ENCODE results near the gene KHDC4.
"Not testable (repeated sequence)": the region's sequence is repeated elsewhere in the genome, so short reads cannot be mapped to it uniquely, and the experiment has no call there.

Gene KHDC4

GRCh38 chr1:155941845-155942531 is 7.8 kb upstream of the KHDC4 start:
- Mint-ChIP-seq H3K27ac (peak overlapping the region; percentile 81), H3K9me3 (no peaks in the 10 kb centered on the region), H3K27me3 (no peaks in the 10 kb centered on the region), H3K4me1 (ENCODE audit: low read depth) (peaks cover 74% of the 10 kb centered on the region), H3K36me3 (ENCODE audit: low read depth) (peaks cover 32% of the 10 kb centered on the region), H3K4me3 (no peak overlapping the region)
- intact Hi-C loops (cut with micrococcal nuclease) = loop anchor here (5.0 kb wide), 1 partner anchor 35 kb away; the partner anchor contains the start of gene ARHGEF2

- Mint-ChIP-seq H3K36me3 (ENCODE audit: low read depth) (peaks cover 24% of the 10 kb centered on the region), H3K27me3 (no peaks in the 10 kb centered on the region), H3K27ac (peak within 1 kb of the TSS; percentile 81), H3K9me3 (no peaks in the 10 kb centered on the region), H3K4me3 (no peak within 1 kb of the TSS), H3K4me1 (ENCODE audit: low read depth) (peaks cover 66% of the 10 kb centered on the region)
- intact Hi-C loops (cut with micrococcal nuclease) = loop anchor here (5.0 kb wide), 1 partner anchor 36 kb away; the partner anchor contains the start of gene ARHGEF2
These were observed 7.0 kb upstream of the KHDC4 start, which contains the start of gene RXFP4 for GRCh38 chr1:155940993-155941844. Gene RXFP4 (plus strand): TSS chr1:155941638. CDS start chr1:155941710, 72 bp downstream.

GRCh38 chr1:155940482-155940992 is 6.3 kb upstream of the KHDC4 start:
- H3K4me1 Mint-ChIP-seq (ENCODE audit: low read depth) = peaks cover 59% of the 10 kb centered on the region
- intact Hi-C loops (cut with micrococcal nuclease) = loop anchor here (5.0 kb wide), 1 partner anchor 37 kb away; the partner anchor contains the start of gene ARHGEF2
- no peak overlapping the region for H3K4me3 Mint-ChIP-seq
- H3K27ac Mint-ChIP-seq = peak overlapping the region; percentile 81
- H3K27me3 Mint-ChIP-seq = no peaks in the 10 kb centered on the region
- peaks cover 17% of the 10 kb centered on the region for H3K36me3 Mint-ChIP-seq (ENCODE audit: low read depth)
- no peaks in the 10 kb centered on the region for H3K9me3 Mint-ChIP-seq

GRCh38 chr1:155938220-155938627 is 4.0 kb upstream of the KHDC4 start:
- Mint-ChIP-seq H3K4me3 (no peak overlapping the region), H3K27ac (no peak overlapping the region), H3K4me1 (ENCODE audit: low read depth) (peaks cover 36% of the 10 kb centered on the region), H3K27me3 (no peaks in the 10 kb centered on the region), H3K36me3 (ENCODE audit: low read depth) (peaks cover 3% of the 10 kb centered on the region), H3K9me3 (no peaks in the 10 kb centered on the region)
- intact Hi-C loops (cut with micrococcal nuclease) = loop anchor here (1.0 to 2.0 kb wide), 2 partner anchors 51 to 129 kb away; no protein-coding TSS in a partner anchor

- Mint-ChIP-seq H3K9me3 (no peaks in the 10 kb centered on the region), H3K27ac (no peak overlapping the region), H3K4me1 (ENCODE audit: low read depth) (peaks cover 12% of the 10 kb centered on the region), H3K27me3 (no peaks in the 10 kb centered on the region), H3K36me3 (ENCODE audit: low read depth) (no peaks in the 10 kb centered on the region), H3K4me3 (no peak overlapping the region)
- intact Hi-C loops (cut with micrococcal nuclease) = no loop called here
These were observed 850 bp upstream of the KHDC4 start for GRCh38 chr1:155934936-155935590.

- Mint-ChIP-seq H3K36me3 (ENCODE audit: low read depth) (no peaks in the 10 kb centered on the region), H3K9me3 (no peaks in the 10 kb centered on the region)
These were observed 569 bp downstream of the KHDC4 start for GRCh38 chr1:155933591-155934096.

GRCh38 chr1:155932487-155932886 is 1.7 kb downstream of the KHDC4 start:
- no peak overlapping the region for H3K4me3 Mint-ChIP-seq
- no peak overlapping the region for H3K27ac Mint-ChIP-seq
- intact Hi-C loops (cut with micrococcal nuclease) = no loop called here
- no peaks in the 10 kb centered on the region for H3K9me3 Mint-ChIP-seq
- H3K36me3 Mint-ChIP-seq (ENCODE audit: low read depth) = no peaks in the 10 kb centered on the region
- peaks cover 12% of the 10 kb centered on the region for H3K4me1 Mint-ChIP-seq (ENCODE audit: low read depth)
- H3K27me3 Mint-ChIP-seq = no peaks in the 10 kb centered on the region

More at GRCh38 chr1:155933591-155934096, 569 bp downstream of the KHDC4 start:
- no peaks in the 10 kb centered on the region for H3K27me3 Mint-ChIP-seq
- H3K4me3 Mint-ChIP-seq = no peak overlapping the region
- intact Hi-C loops (cut with micrococcal nuclease) = no loop called here
- peaks cover 12% of the 10 kb centered on the region for H3K4me1 Mint-ChIP-seq (ENCODE audit: low read depth)
- H3K27ac Mint-ChIP-seq = no peak overlapping the region

- H3K27ac Mint-ChIP-seq = no peak overlapping the region
- no peaks in the 10 kb centered on the region for H3K27me3 Mint-ChIP-seq
- H3K4me1 Mint-ChIP-seq (ENCODE audit: low read depth) = peaks cover 12% of the 10 kb centered on the region
- intact Hi-C loops (cut with micrococcal nuclease) = no loop called here
- no peaks in the 10 kb centered on the region for H3K36me3 Mint-ChIP-seq (ENCODE audit: low read depth)
- H3K9me3 Mint-ChIP-seq = no peaks in the 10 kb centered on the region
- no peak overlapping the region for H3K4me3 Mint-ChIP-seq
These were observed 2.1 kb downstream of the KHDC4 start for GRCh38 chr1:155932081-155932480.

- Mint-ChIP-seq H3K27me3 (no peaks in the 10 kb centered on the region), H3K27ac (peak overlapping the region; percentile 63), H3K4me3 (no peak overlapping the region), H3K4me1 (ENCODE audit: low read depth) (peaks cover 12% of the 10 kb centered on the region), H3K36me3 (ENCODE audit: low read depth) (no peaks in the 10 kb centered on the region), H3K9me3 (no peaks in the 10 kb centered on the region)
- intact Hi-C loops (cut with micrococcal nuclease) = no loop called here
These were observed 2.7 kb downstream of the KHDC4 start for GRCh38 chr1:155931332-155932038.

GRCh38 chr1:155930725-155931124 is 3.5 kb downstream of the KHDC4 start:
- H3K36me3 Mint-ChIP-seq (ENCODE audit: low read depth); intact Hi-C loops (cut with micrococcal nuclease); H3K27me3 Mint-ChIP-seq; H3K4me3 Mint-ChIP-seq; H3K9me3 Mint-ChIP-seq: not testable (repeated sequence)
- Mint-ChIP-seq H3K4me1 (ENCODE audit: low read depth) (peaks cover 12% of the 10 kb centered on the region), H3K27ac (peak overlapping the region; percentile 63)

- no peaks in the 10 kb centered on the region for H3K36me3 Mint-ChIP-seq (ENCODE audit: low read depth)
- intact Hi-C loops (cut with micrococcal nuclease) = no loop called here
- H3K4me1 Mint-ChIP-seq (ENCODE audit: low read depth) = peaks cover 12% of the 10 kb centered on the region
- H3K27ac Mint-ChIP-seq = peak overlapping the region; percentile 5
- H3K4me3 Mint-ChIP-seq = no peak overlapping the region
- no peaks in the 10 kb centered on the region for H3K27me3 Mint-ChIP-seq
- H3K9me3 Mint-ChIP-seq = no peaks in the 10 kb centered on the region
These were observed 5.2 kb downstream of the KHDC4 start for GRCh38 chr1:155929057-155929456.

GRCh38 chr1:155925506-155925905 is 8.7 kb downstream of the KHDC4 start:
- Mint-ChIP-seq H3K27ac (no peak overlapping the region), H3K9me3 (no peaks in the 10 kb centered on the region), H3K4me1 (ENCODE audit: low read depth) (peaks cover 6% of the 10 kb centered on the region), H3K36me3 (ENCODE audit: low read depth) (no peaks in the 10 kb centered on the region), H3K27me3 (no peaks in the 10 kb centered on the region), H3K4me3 (no peak overlapping the region)
- intact Hi-C loops (cut with micrococcal nuclease) = no loop called here

GRCh38 chr1:155920717-155921116 is 13.5 kb downstream of the KHDC4 start:
- intact Hi-C loops (cut with micrococcal nuclease) = no loop called here
- Mint-ChIP-seq H3K27ac (no peak overlapping the region), H3K4me1 (ENCODE audit: low read depth) (no peaks in the 10 kb centered on the region), H3K27me3 (no peaks in the 10 kb centered on the region), H3K36me3 (ENCODE audit: low read depth) (no peaks in the 10 kb centered on the region), H3K4me3 (no peak overlapping the region), H3K9me3 (no peaks in the 10 kb centered on the region)
